ENCODE results near the gene ESYT1. TPM values are rescaled to one million over a fixed set of nuclear protein-coding genes. Genes with fewer than 3 reads are reported as not detected.

Gene ESYT1
- total RNA-seq, 6 experiments from 2014 or later = 136 to 174 (median 151) TPM

DNA sequence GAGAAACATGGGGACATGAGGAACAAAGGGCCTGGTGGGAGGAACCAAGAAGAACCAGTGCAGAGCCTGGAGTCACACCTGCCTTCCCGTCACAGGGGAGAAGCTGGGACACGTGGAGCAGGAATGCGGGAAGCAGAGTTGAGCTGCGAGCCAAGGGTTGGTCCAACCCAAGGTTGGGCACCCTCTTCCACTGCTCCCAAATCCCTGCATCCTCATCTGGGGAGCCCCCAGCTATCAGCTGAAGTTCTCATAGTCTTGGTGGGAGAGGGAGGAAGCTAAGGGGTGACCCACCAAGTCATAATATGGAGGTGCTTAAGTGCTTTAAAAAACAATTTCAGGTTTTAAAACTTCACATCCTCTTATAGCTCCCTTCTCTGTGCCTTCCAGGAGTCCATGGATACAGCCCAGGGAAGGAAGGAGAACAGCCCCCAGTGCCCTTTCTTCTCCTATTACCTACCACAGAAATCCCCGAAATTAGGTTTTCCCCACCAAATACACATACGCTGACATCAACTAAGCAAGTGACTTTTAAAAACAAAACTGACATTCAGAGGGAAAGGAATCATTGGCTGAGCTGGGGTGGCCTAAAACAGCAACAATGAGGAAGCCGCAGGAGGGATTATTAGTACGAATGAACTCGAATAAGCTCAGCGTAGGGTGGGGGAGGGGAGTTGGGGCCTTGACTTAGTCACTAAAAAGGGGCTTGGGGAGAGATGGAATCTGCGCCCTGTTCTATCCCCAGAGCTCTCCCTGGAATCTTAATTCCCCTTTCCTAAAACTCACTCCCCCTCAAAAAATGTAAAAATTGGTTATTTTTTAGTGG lies 34.6 kb downstream of the ESYT1 start:
- TF ChIP-seq, protein P1, sequence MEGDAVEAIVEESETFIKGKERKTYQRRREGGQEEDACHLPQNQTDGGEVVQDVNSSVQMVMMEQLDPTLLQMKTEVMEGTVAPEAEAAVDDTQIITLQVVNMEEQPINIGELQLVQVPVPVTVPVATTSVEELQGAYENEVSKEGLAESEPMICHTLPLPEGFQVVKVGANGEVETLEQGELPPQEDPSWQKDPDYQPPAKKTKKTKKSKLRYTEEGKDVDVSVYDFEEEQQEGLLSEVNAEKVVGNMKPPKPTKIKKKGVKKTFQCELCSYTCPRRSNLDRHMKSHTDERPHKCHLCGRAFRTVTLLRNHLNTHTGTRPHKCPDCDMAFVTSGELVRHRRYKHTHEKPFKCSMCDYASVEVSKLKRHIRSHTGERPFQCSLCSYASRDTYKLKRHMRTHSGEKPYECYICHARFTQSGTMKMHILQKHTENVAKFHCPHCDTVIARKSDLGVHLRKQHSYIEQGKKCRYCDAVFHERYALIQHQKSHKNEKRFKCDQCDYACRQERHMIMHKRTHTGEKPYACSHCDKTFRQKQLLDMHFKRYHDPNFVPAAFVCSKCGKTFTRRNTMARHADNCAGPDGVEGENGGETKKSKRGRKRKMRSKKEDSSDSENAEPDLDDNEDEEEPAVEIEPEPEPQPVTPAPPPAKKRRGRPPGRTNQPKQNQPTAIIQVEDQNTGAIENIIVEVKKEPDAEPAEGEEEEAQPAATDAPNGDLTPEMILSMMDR (IDR thresholded peaks at IDR 0.05) = no peak
- DNase-seq = no peak
- Mint-ChIP-seq H3K27me3 (ENCODE audit: insufficient read depth) (peaks cover 45% of the 10 kb centered on the region), H3K9me3 (peaks cover 12% of the 10 kb centered on the region), H3K36me3 (ENCODE audit: low read depth) (peaks cover 55% of the 10 kb centered on the region), H3K4me3 (0 out of 2 replicates have a peak overlapping the region, but pooled peaks have one; percentile 30), H3K27ac (peak overlapping the region; percentile 96), H3K4me1 (ENCODE audit: low read depth) (peaks cover 33% of the 10 kb centered on the region)

DNA sequence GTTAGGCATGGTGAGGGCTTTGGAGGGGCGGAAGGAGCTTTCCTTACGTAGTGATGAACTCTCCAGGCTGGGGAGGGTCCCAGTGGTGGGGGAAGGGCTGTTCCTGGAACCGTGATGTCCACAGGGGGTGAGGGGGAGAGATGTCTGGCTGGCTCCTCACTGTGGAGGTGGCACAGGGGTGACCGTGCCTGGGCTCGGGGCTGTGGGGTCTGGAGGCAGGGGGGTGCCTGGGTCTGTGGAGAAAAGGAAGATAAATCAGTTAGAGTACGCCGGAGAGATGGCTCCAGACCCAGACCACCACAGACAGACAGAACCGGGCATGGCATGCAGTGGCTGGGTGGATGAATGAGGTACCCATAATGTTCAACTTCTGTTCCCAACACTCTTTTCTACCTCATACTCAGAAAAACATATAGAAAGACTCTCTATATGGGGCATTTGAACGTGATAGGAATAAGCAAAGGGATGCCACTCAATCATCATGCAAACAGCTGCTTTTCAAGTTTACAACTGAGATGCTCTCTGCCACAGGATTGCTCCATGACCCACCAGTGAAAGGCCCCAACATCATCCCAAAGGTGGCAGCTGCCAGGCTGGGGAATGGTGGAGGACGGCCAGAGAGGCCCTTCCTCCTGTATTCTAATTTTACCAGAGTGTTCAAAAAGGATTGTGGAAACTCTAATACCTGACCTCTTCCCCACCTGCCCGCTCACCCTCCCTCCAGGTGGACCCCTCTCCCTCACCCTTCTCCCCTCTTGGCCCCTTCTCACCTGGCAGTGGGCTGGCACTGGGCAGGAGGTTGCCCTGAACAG lies 35.7 kb downstream of the ESYT1 start:
- Mint-ChIP-seq H3K4me1 (ENCODE audit: low read depth) (peaks cover 32% of the 10 kb centered on the region), H3K36me3 (ENCODE audit: low read depth) (peaks cover 53% of the 10 kb centered on the region), H3K27me3 (ENCODE audit: insufficient read depth) (peaks cover 42% of the 10 kb centered on the region), H3K27ac (peak overlapping the region; percentile 96), H3K4me3 (peak overlapping the region; percentile 55), H3K9me3 (peaks cover 5% of the 10 kb centered on the region; the same call in 1 of the 2 replicates)
- TF ChIP-seq, protein P1 (IDR thresholded peaks at IDR 0.05) = no peak
- no peak for DNase-seq

DNA sequence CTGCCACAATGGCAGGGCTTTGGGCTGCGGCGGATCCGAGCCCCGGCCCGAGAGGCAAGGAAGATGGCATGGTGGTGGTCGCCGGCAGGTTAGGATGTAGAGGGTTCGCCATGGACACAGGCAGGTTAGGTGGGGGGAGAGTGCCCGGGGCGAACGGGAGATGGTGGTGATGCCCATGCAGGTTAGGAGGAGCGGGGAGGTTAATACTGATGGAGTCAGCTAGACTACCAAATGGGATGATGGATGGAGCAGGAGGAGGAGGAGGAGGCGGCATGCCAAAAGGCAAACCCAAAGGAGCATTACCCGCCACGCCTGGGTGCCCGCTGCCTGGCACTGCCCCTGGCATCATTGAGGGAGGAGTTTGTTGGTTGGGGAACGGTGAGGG lies 36.3 kb downstream of the ESYT1 start:
- Mint-ChIP-seq H3K36me3 (ENCODE audit: low read depth) (peaks cover 47% of the 10 kb centered on the region), H3K4me3 (peak overlapping the region; percentile 55), H3K27ac (peak overlapping the region; percentile 96), H3K4me1 (ENCODE audit: low read depth) (peaks cover 32% of the 10 kb centered on the region), H3K27me3 (ENCODE audit: insufficient read depth) (peaks cover 36% of the 10 kb centered on the region), H3K9me3 (no peaks in the 10 kb centered on the region)
- no peak for DNase-seq
- TF ChIP-seq, protein P1 (IDR thresholded peaks at IDR 0.05) = no peak

DNA sequence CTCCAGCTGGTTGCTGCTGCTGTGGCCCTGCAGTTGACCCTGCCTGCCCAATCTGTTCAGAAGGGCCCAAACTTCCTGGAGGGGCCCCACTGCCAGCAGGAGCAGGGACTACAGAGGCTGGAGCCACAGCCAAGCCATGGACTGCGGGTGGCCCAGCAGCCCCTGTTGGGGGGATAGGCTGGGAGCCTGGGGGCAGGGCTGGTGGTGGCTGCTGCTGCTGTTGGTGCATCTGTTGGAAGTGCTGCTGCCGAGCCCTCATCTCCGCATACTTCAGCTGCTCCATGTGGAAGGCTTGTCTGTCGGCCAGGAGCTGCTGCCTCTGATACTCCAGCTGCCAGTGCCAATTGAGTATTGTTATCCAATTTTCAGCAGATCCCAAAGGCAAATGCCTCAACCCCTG lies 37.3 kb downstream of the ESYT1 start:
- TF ChIP-seq, protein P1 (IDR thresholded peaks at IDR 0.05) = no peak
- Mint-ChIP-seq H3K4me3 (no peak overlapping the region), H3K9me3 (no peaks in the 10 kb centered on the region), H3K4me1 (ENCODE audit: low read depth) (peaks cover 25% of the 10 kb centered on the region), H3K27me3 (ENCODE audit: insufficient read depth) (peaks cover 38% of the 10 kb centered on the region), H3K36me3 (ENCODE audit: low read depth) (peaks cover 46% of the 10 kb centered on the region), H3K27ac (peak overlapping the region; percentile 63)
- no peak for DNase-seq

DNA sequence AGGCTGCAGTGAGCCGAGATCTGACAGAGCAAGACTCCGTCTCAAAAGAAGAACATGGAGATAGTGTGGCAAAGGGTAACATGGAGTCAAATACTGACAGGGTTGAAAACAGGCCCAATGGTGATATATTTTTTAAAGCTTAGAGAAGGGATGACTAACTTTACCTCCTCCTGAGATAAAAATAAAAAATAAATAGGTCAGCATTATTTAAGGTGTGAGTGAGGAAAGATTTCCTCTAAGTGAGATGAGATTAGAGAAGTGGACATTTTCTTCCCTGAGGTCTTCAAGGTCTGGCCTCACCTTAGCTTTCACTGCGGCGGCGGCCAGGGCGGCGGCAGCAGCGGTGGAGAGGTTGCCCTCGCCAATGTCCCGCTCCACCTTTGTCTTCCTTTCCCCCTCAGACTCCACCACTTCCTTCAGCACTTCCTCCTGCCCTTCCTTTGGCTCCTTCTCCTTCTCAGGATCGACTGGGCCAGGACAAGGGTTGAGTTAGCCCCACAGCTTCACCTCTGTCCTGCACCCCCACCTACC lies 41.2 kb downstream of the ESYT1 start:
- no peak for DNase-seq
- Mint-ChIP-seq H3K27me3 (ENCODE audit: insufficient read depth) (peaks cover 24% of the 10 kb centered on the region), H3K4me3 (no peak overlapping the region), H3K9me3 (no peaks in the 10 kb centered on the region), H3K27ac (peak overlapping the region; percentile 74), H3K4me1 (ENCODE audit: low read depth) (no peaks in the 10 kb centered on the region), H3K36me3 (ENCODE audit: low read depth) (peaks cover 48% of the 10 kb centered on the region)
- TF ChIP-seq, protein P1 (IDR thresholded peaks at IDR 0.05) = no peak
